ENCODE results near the gene PGLYRP4. TPM values are rescaled to one million over a fixed set of nuclear protein-coding genes. Genes with fewer than 3 reads are reported as not detected.

The PGLYRP4 gene
- total RNA-seq, 1 donor from 2014 or later, result not detected

- Mint-ChIP-seq H3K36me3 (ENCODE audit: low read depth) (no peaks in the 10 kb centered on the region), H3K4me3 (no peak overlapping the region), H3K27me3 (ENCODE audit: insufficient read depth) (peaks cover 21% of the 10 kb centered on the region), H3K9me3 (no peaks in the 10 kb centered on the region), H3K4me1 (ENCODE audit: low read depth) (no peaks in the 10 kb centered on the region), H3K27ac (no peak overlapping the region)
- no peak for DNase-seq (ENCODE audit: low spot score)
- intact Hi-C loops (cut with micrococcal nuclease), result no loop called here
These were observed 41.4 kb downstream of the PGLYRP4 start for GRCh38 chr1:153307221-153307600.

DNA sequence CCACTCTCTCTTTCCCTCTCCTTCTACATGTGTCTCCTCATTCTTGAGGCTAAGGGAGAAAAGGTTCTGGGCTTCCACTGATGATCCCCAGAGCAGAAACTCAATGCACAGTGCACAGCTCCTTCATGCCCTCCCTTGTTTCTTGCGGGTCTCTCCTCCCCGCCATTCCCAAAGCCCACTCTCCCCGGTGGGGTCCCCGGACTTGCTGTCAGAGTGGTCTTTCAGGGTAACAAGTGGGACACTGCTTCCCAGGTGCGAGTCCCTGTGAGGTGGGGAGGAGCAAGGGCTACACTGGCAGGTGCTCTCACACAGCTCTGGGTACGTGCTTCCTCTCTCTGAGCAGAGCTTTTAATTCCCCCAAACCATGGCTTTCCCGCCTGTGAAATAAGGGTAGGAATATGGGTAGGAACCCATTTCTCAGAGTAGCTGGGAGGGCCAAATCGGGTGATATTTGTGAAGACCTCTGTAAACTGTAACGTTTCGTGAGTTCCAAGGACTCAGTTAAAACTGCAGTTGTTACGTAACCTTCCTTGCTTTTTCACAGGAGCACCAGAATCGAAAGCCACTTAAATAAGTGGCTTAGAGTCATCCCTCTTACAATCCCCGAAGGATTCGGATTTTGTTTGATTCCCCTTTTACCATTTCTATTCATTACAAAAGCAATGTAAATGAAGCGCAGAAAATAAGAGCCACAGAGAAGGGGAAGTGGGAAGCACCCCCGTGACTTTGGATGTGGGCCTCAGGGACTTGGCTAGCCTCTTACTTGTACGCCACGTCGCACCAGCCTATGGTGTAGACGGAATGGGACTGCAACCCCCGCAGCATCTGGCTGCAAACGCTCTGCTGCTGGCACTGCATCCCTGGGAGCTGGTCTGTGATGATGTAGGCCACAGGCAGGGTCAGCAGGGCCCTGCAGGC is 42.1 kb downstream of the PGLYRP4 start:
- no peak for DNase-seq (ENCODE audit: low spot score)
- Mint-ChIP-seq H3K27me3 (ENCODE audit: insufficient read depth) (peaks cover 21% of the 10 kb centered on the region), H3K4me3 (no peak overlapping the region), H3K9me3 (no peaks in the 10 kb centered on the region), H3K4me1 (ENCODE audit: low read depth) (no peaks in the 10 kb centered on the region), H3K27ac (no peak overlapping the region), H3K36me3 (ENCODE audit: low read depth) (no peaks in the 10 kb centered on the region)
- intact Hi-C loops (cut with micrococcal nuclease), result no loop called here

DNA sequence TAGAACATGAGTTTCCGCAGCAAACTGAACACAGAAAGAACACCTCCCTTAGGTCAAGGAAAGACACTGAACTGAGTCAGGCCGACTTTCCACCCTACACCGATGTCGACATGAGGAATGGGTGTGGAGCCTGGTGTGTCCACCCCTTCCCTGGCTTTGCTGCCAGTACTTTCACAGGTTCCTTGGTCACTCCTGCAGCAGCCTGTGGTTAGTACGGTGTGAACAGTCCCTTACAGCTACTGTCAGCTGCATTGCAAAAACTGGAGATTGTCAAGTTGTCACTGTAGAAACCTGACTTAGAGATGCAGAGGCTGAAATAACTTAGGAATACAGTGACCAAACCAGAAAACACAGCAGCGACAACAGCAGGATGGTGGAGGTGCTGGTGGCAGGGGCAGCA is 43.0 kb downstream of the PGLYRP4 start:
- intact Hi-C loops (cut with micrococcal nuclease), result no loop called here
- Mint-ChIP-seq H3K27me3 (ENCODE audit: insufficient read depth) (peaks cover 21% of the 10 kb centered on the region), H3K27ac (no peak overlapping the region), H3K9me3 (no peaks in the 10 kb centered on the region), H3K4me1 (ENCODE audit: low read depth) (no peaks in the 10 kb centered on the region), H3K36me3 (ENCODE audit: low read depth) (no peaks in the 10 kb centered on the region), H3K4me3 (no peak overlapping the region)
- DNase-seq (ENCODE audit: low spot score), result no peak

DNA sequence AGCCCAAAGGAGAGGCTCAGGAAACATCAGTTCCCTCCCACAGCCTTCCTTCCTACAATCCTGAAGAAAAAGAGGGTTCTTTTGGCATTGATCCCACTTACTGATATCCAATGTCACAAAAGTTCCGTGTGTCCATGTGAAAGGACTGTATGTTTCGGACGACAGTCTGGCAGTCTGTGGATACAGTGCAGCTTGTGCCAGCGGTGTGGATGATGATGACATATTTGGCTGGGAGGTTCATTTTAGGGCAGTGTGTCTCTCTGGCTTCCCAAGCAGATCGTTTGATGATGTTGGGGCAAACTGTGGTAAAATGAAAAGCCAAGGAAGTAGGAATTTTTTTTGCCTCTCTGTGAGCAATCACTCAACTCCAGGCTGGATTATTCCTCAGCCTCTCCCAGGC is 46.3 kb downstream of the PGLYRP4 start:
- Mint-ChIP-seq H3K4me3 (no peak overlapping the region), H3K27ac (no peak overlapping the region), H3K36me3 (ENCODE audit: low read depth) (no peaks in the 10 kb centered on the region), H3K4me1 (ENCODE audit: low read depth) (no peaks in the 10 kb centered on the region), H3K9me3 (no peaks in the 10 kb centered on the region), H3K27me3 (ENCODE audit: insufficient read depth) (peaks cover 19% of the 10 kb centered on the region)
- no peak for DNase-seq (ENCODE audit: low spot score)
- intact Hi-C loops (cut with micrococcal nuclease), result no loop called here

DNA sequence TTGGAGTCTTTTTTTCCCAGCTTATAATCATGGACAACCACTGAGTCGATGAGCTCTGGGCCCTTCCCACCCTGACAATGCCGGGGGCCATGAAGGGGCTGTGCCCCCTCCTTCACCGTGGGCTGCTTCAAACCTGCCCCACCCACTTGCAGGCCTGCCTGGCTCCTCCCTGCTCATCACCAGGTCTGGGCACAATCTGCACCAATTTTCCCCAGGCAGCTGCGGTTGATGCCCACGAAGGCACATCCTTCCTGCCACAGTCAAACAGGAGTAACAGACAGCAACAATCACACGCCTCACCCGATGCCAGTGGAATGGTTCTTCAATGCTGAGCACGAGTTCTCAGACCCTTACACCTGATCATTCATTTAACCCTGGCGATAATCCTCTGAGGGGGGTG is 54.8 kb downstream of the PGLYRP4 start:
- H3K9me3 Mint-ChIP-seq, result no peaks in the 10 kb centered on the region
- H3K27me3 Mint-ChIP-seq (ENCODE audit: insufficient read depth), result peaks cover 3% of the 10 kb centered on the region
- no peak for DNase-seq (ENCODE audit: low spot score)
- peaks cover 16% of the 10 kb centered on the region for H3K4me1 Mint-ChIP-seq (ENCODE audit: low read depth)
- no peaks in the 10 kb centered on the region for H3K36me3 Mint-ChIP-seq (ENCODE audit: low read depth)
- no peak overlapping the region for H3K27ac Mint-ChIP-seq
- no peak overlapping the region for H3K4me3 Mint-ChIP-seq
- intact Hi-C loops (cut with micrococcal nuclease), result no loop called here

DNA sequence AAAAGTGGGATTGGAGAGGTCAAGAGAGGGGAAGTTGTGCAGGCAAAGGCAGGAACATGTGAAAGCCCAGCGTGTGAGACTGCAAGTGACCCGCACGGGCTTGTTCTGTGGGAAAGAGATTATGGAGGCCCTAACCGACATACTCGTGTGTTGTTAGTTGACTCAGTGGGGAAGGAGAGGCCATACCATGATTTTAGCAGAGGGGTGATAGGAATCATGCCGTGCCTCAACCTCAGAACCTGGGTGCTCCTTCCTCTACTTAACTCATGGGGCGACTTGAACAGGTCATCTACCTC is 55.2 kb downstream of the PGLYRP4 start:
- no peaks in the 10 kb centered on the region for H3K9me3 Mint-ChIP-seq
- no peak for DNase-seq (ENCODE audit: low spot score)
- H3K36me3 Mint-ChIP-seq (ENCODE audit: low read depth), result no peaks in the 10 kb centered on the region
- intact Hi-C loops (cut with micrococcal nuclease), result no loop called here
- peaks cover 16% of the 10 kb centered on the region for H3K4me1 Mint-ChIP-seq (ENCODE audit: low read depth)
- no peak overlapping the region for H3K27ac Mint-ChIP-seq
- peaks cover 3% of the 10 kb centered on the region for H3K27me3 Mint-ChIP-seq (ENCODE audit: insufficient read depth)
- H3K4me3 Mint-ChIP-seq, result no peak overlapping the region

- H3K27me3 Mint-ChIP-seq (ENCODE audit: insufficient read depth), result peaks cover 3% of the 10 kb centered on the region
- H3K4me3 Mint-ChIP-seq, result no peak overlapping the region
- no peak overlapping the region for H3K27ac Mint-ChIP-seq
- no peaks in the 10 kb centered on the region for H3K9me3 Mint-ChIP-seq
- H3K4me1 Mint-ChIP-seq (ENCODE audit: low read depth), result peaks cover 16% of the 10 kb centered on the region
- intact Hi-C loops (cut with micrococcal nuclease), result no loop called here
- no peaks in the 10 kb centered on the region for H3K36me3 Mint-ChIP-seq (ENCODE audit: low read depth)
- no peak for DNase-seq (ENCODE audit: low spot score)
These were observed 55.7 kb downstream of the PGLYRP4 start for GRCh38 chr1:153292740-153293479.

- H3K9me3 Mint-ChIP-seq, result no peaks in the 10 kb centered on the region
- no peak overlapping the region for H3K4me3 Mint-ChIP-seq
- intact Hi-C loops (cut with micrococcal nuclease), result no loop called here
- H3K27ac Mint-ChIP-seq, result no peak overlapping the region
- no peaks in the 10 kb centered on the region for H3K36me3 Mint-ChIP-seq (ENCODE audit: low read depth)
- DNase-seq (ENCODE audit: low spot score), result no peak
- H3K4me1 Mint-ChIP-seq (ENCODE audit: low read depth), result peaks cover 16% of the 10 kb centered on the region
- H3K27me3 Mint-ChIP-seq (ENCODE audit: insufficient read depth), result no peaks in the 10 kb centered on the region
These were observed 56.5 kb downstream of the PGLYRP4 start for GRCh38 chr1:153292185-153292584.

DNA sequence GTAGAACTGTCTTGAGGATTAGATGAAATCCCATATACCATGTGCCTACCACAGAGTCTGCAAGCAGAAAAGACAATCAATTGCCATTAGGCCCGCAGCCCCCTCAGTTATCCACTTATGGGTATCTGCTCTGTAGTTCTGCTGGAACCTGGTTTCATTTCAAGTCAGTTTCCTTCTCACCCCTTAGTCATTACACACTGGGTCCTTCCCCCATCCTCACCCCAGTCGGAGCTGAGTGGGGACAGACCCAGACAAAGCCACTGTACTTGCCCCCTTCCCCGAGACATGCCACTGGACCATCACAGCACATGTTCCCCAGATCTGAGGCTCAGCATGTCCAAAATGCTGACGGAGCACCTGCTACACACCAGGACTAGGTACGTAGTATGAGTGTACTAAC is 57.1 kb downstream of the PGLYRP4 start:
- H3K4me3 Mint-ChIP-seq, result no peak overlapping the region
- no peaks in the 10 kb centered on the region for H3K27me3 Mint-ChIP-seq (ENCODE audit: insufficient read depth)
- H3K36me3 Mint-ChIP-seq (ENCODE audit: low read depth), result no peaks in the 10 kb centered on the region
- intact Hi-C loops (cut with micrococcal nuclease), result no loop called here
- no peaks in the 10 kb centered on the region for H3K9me3 Mint-ChIP-seq
- no peak overlapping the region for H3K27ac Mint-ChIP-seq
- peaks cover 16% of the 10 kb centered on the region for H3K4me1 Mint-ChIP-seq (ENCODE audit: low read depth)
- no peak for DNase-seq (ENCODE audit: low spot score)

GRCh38 chr1:153288634-153289275 is 59.9 kb downstream of the PGLYRP4 start:
- Mint-ChIP-seq H3K4me3 (no peak overlapping the region), H3K9me3 (no peaks in the 10 kb centered on the region), H3K4me1 (ENCODE audit: low read depth) (peaks cover 11% of the 10 kb centered on the region), H3K36me3 (ENCODE audit: low read depth) (no peaks in the 10 kb centered on the region), H3K27ac (no peak overlapping the region), H3K27me3 (ENCODE audit: insufficient read depth) (no peaks in the 10 kb centered on the region)
- intact Hi-C loops (cut with micrococcal nuclease), result no loop called here
- DNase-seq (ENCODE audit: low spot score), result no peak

Other genes with a start within 250 kb of the PGLYRP4 start
- not detected in 2 replicates for gene SPRR2F, start 235.3 kb downstream of the PGLYRP4 start, total RNA-seq
- not detected in 2 replicates for gene SPRR2G, start 198.0 kb downstream of the PGLYRP4 start, total RNA-seq
- gene LELP1, start 145.4 kb downstream of the PGLYRP4 start, total RNA-seq, result not detected in 2 replicates
- gene PRR9, start 131.3 kb downstream of the PGLYRP4 start, total RNA-seq, result not detected in 2 replicates
- gene LORICRIN, start 89.2 kb downstream of the PGLYRP4 start, total RNA-seq, result not detected in 2 replicates
- gene PGLYRP3, start 35.9 kb downstream of the PGLYRP4 start, total RNA-seq, result not detected in 2 replicates
- not detected in 2 replicates for gene S100A9, start 9.0 kb upstream of the PGLYRP4 start, total RNA-seq
- not detected in 2 replicates for gene S100A12, start 26.8 kb upstream of the PGLYRP4 start, total RNA-seq
- gene S100A8, start 42.2 kb upstream of the PGLYRP4 start, total RNA-seq, result not detected in 2 replicates
- not detected in 2 replicates for gene S100A7A, start 67.7 kb upstream of the PGLYRP4 start, total RNA-seq
- not detected in 2 replicates for gene S100A7, start 111.8 kb upstream of the PGLYRP4 start, total RNA-seq
- gene S100A6, start 187.2 kb upstream of the PGLYRP4 start, total RNA-seq, result 154 and 159 TPM in 2 replicates
- gene S100A5, start 192.1 kb upstream of the PGLYRP4 start, total RNA-seq, result 1.3 and 1.6 TPM in 2 replicates
- gene S100A4, start 197.0 kb upstream of the PGLYRP4 start, total RNA-seq, result 165 and 167 TPM in 2 replicates
- not detected in 2 replicates for gene S100A3, start 200.4 kb upstream of the PGLYRP4 start, total RNA-seq
- 0.21 and 1.1 TPM in 2 replicates for gene S100A2, start 217.0 kb upstream of the PGLYRP4 start, total RNA-seq

Data from activated T-helper 1 cell treated with anti-CD3 and anti-CD28 coated beads, Interleukin-12 subunit alpha, Interleukin-12 subunit beta, Interleukin-2, Interleukin-4 antibody, amounts not matched to agents 30 ng/mL and 10 ng/mL and 1 ng/mL, durations not matched to agents 14 hours and 24 hours and 36 hours (primary cell).